SK-N-SH (cell line): ENCODE measurements around the gene RASAL2. TPM values are rescaled to one million over a fixed set of nuclear protein-coding genes. Genes with fewer than 3 reads are reported as not detected.

Source experiments
- CTCF ChIA-PET: fragments of 300-600, 350-600 bp; formaldehyde crosslinking; extraction: SDS; loops from one replicate; lab custom pipeline; 2021; lab: Yijun Ruan, JAX
- POLR2A ChIA-PET: fragments of 350-600 bp; sonication (Branson Sonifier 250); formaldehyde crosslinking; extraction: SDS; loops from one replicate; lab custom pipeline; 2020; ENCODE audit warnings: antibody characterized with exemption, inconsistent platforms; lab: Yijun Ruan, JAX
- DNase-seq: peaks from one replicate; pipeline ENCODE4 v3.0.0; 2012
- H2AFZ ChIP-seq: fragments of 200-600 bp; sonication (generic); 2 replicates; pipeline ENCODE4 v1.8.1; 2016; ENCODE audit warnings: antibody characterized with exemption, mild to moderate bottlenecking, low read depth
- H3F3A ChIP-seq: fragments of 200-600 bp; sonication (generic); replicated peaks from 2 replicates; pipeline ENCODE3; 2016; ENCODE audit warnings: antibody characterized with exemption, mild to moderate bottlenecking; ENCODE audit not compliant: insufficient read depth
- H3K27ac ChIP-seq, 2 experiments: fragments of 200-500 bp in 1 of 2; fragments of 200-600 bp in 1 of 2; sonication (Bioruptor generic) in 1 of 2; sonication (generic), shearing (Covaris generic) in 1 of 2; 2 replicates each; pipeline versions ENCODE4 v1.5.1 to v1.6.1; 2014 to 2016; ENCODE audit warnings: low read depth in 2 of 2, inconsistent platforms in 1 of 2, low read length in 1 of 2, mild to moderate bottlenecking in 1 of 2, mixed read lengths in 1 of 2
- H3K27me3 ChIP-seq: fragments of 200-600 bp; sonication (generic), shearing (Covaris generic); 2 replicates; pipeline ENCODE4 v1.6.1; 2016; ENCODE audit warnings: mixed run types; ENCODE audit not compliant: insufficient read depth
- H3K36me3 ChIP-seq, 2 experiments: fragments of 200-500 bp in 1 of 2; fragments of 200-600 bp in 1 of 2; sonication (Bioruptor generic) in 1 of 2; sonication (generic) in 1 of 2; replicated peaks in 1 of 2; 2 replicates each; pipeline versions ENCODE3 to v1.5.1; 2014 to 2016; ENCODE audit warnings: low read length in 1 of 2, mild to moderate bottlenecking in 1 of 2; ENCODE audit not compliant: insufficient read depth in 2 of 2, control insufficient read depth in 1 of 2
- H3K4me1 ChIP-seq, 2 experiments: fragments of 200-500 bp in 1 of 2; fragments of 200-600 bp in 1 of 2; sonication (Bioruptor generic) in 1 of 2; sonication (generic), shearing (Covaris generic) in 1 of 2; 2 replicates each; pipeline versions ENCODE4 v1.5.1 to v1.6.1; 2014 to 2016; ENCODE audit warnings: low read depth in 1 of 2, low read length in 1 of 2, mixed run types in 1 of 2; ENCODE audit not compliant: insufficient read depth in 2 of 2, control insufficient read depth in 1 of 2
- H3K4me2 ChIP-seq: fragments of 200-600 bp; sonication (generic), shearing (Covaris generic); 2 replicates; pipeline ENCODE4 v1.6.1; 2017; ENCODE audit warnings: mixed run types
- H3K4me3 ChIP-seq, 2 experiments: fragments of 200-500 bp in 1 of 2; fragments of 200-600 bp in 1 of 2; sonication (Bioruptor generic) in 1 of 2; sonication (generic), shearing (Covaris generic) in 1 of 2; 2 replicates each; pipeline versions ENCODE4 v1.5.1 to v1.8.1; 2014 to 2016; ENCODE audit warnings: low read depth in 2 of 2, inconsistent platforms in 1 of 2, low read length in 1 of 2, mild to moderate bottlenecking in 1 of 2, mixed read lengths in 1 of 2, moderate library complexity in 1 of 2
- H3K79me2 ChIP-seq: fragments of 200-600 bp; sonication (generic); 2 replicates; pipeline ENCODE4 v1.8.1; 2017; ENCODE audit warnings: mild to moderate bottlenecking; ENCODE audit not compliant: insufficient read depth
- H3K9ac ChIP-seq: fragments of 200-600 bp; sonication (generic); 2 replicates; pipeline ENCODE4 v1.6.1; 2017; ENCODE audit warnings: mixed run types
- H3K9me2 ChIP-seq: fragments of 200-600 bp; sonication (generic); 2 replicates; pipeline ENCODE4 v1.6.1; 2017; ENCODE audit warnings: mixed run types
- H3K9me3 ChIP-seq: fragments of 200-600 bp; sonication (generic); 2 replicates; pipeline ENCODE4 v1.6.1; 2017; ENCODE audit warnings: mixed run types, mild to moderate bottlenecking, moderate library complexity
- H4K20me1 ChIP-seq: fragments of 200-600 bp; sonication (generic); 2 replicates; pipeline ENCODE4 v1.6.1; 2017; ENCODE audit warnings: mild to moderate bottlenecking, mixed run types; ENCODE audit not compliant: insufficient read depth
- CHD2 ChIP-seq: fragments of 150-350 bp; IDR thresholded peaks from 2 replicates; pipeline ENCODE4 v1.6.1; 2018; ENCODE audit warnings: low read length; ENCODE audit not compliant: partially characterized antibody
- CTCF ChIP-seq: fragments of 200-600 bp; sonication (generic); IDR thresholded peaks from 2 replicates; pipeline ENCODE4 v1.6.1; 2017; ENCODE audit warnings: antibody characterized with exemption, mild to moderate bottlenecking, moderate library complexity
- ELF1 ChIP-seq: IDR thresholded peaks from 2 replicates; pipeline ENCODE4 v1.4.0; 2012
- EP300 ChIP-seq, 2 experiments: IDR thresholded peaks; 2 replicates each; pipeline versions ENCODE4 v1.4.0 to v1.6.1; 2012; ENCODE audit warnings: borderline replicate concordance in 1 of 2, low read depth in 1 of 2, low read length in 1 of 2
- FOXJ3 ChIP-seq: sonication (generic); formaldehyde crosslinking; IDR thresholded peaks from 2 replicates; pipeline ENCODE4 v1.5.1; 2020; ENCODE audit warnings: mild to moderate bottlenecking, missing genetic modification reagents
- GATA2 ChIP-seq: sonication (generic); formaldehyde crosslinking; IDR thresholded peaks from 2 replicates; pipeline ENCODE4 v1.5.0; 2020; ENCODE audit warnings: mild to moderate bottlenecking, missing genetic modification reagents
- MAX ChIP-seq: IDR thresholded peaks from 2 replicates; pipeline ENCODE4 v1.4.0; 2012; ENCODE audit warnings: low read depth
- NRF1 ChIP-seq: IDR thresholded peaks from 2 replicates; pipeline ENCODE4 v1.6.1; 2012; ENCODE audit warnings: low read depth, mild to moderate bottlenecking, low read length
- PBX3 ChIP-seq: IDR thresholded peaks from 2 replicates; pipeline ENCODE4; 2012
- RAD21 ChIP-seq: IDR thresholded peaks from 2 replicates; pipeline ENCODE4 v1.6.1; 2012; ENCODE audit warnings: mild to moderate bottlenecking, low read length
- RCOR1 ChIP-seq: fragments of 150-350 bp; IDR thresholded peaks from 2 replicates; pipeline ENCODE4 v1.6.1; 2017; ENCODE audit warnings: antibody characterized with exemption, low read length
- REST ChIP-seq: IDR thresholded peaks from 2 replicates; pipeline ENCODE4 v1.6.1; 2012; ENCODE audit warnings: mild to moderate bottlenecking, low read depth, low read length, moderate library complexity
- RXRA ChIP-seq: IDR thresholded peaks from 2 replicates; pipeline ENCODE4 v1.4.0; 2012; ENCODE audit warnings: low read depth, mild to moderate bottlenecking, borderline replicate concordance
- SIN3A ChIP-seq: IDR thresholded peaks from 2 replicates; pipeline ENCODE4 v1.6.1; 2012; ENCODE audit warnings: low read depth, mild to moderate bottlenecking, low read length, moderate library complexity, borderline replicate concordance
- SMC3 ChIP-seq: IDR thresholded peaks from 2 replicates; pipeline ENCODE4 v1.6.1; 2012; ENCODE audit warnings: low read depth, low read length, improper control_type of control experiment
- TAF1 ChIP-seq: IDR thresholded peaks from 2 replicates; pipeline ENCODE4 v1.6.1; 2012; ENCODE audit warnings: low read depth, mild to moderate bottlenecking, low read length, moderate library complexity, borderline replicate concordance
- TCF12 ChIP-seq: IDR thresholded peaks from 2 replicates; pipeline ENCODE4 v1.4.0; 2012
- TEAD4 ChIP-seq: IDR thresholded peaks from 2 replicates; pipeline ENCODE4 v1.4.0; 2012; ENCODE audit warnings: mild to moderate bottlenecking, borderline replicate concordance; ENCODE audit not compliant: insufficient read depth
- USF1 ChIP-seq: IDR thresholded peaks from 2 replicates; pipeline ENCODE4 v1.4.0; 2012; ENCODE audit warnings: low read depth, borderline replicate concordance
- WGBS: methylation state at CpG from one replicate; pipeline ENCODE4 v1.1.6; 2017; ENCODE audit warnings: low lambda C conversion rate; 5-methylcytosine and 5-hydroxymethylcytosine counted together
- polyA plus RNA-seq, 3 experiments: library from polyadenylated mRNA; depleted of rRNA; stranded (reverse); fragments of >200 nt; gene quantifications; 2 replicates each; pipeline ENCODE4 v1.2.3, GENCODE V29; 2012

The RASAL2 gene
- polyA plus RNA-seq, 1 of the 3 experiments (the other 2 are of a cell fraction), result 6.9 TPM

- no peak overlapping the region for H3K4me2 ChIP-seq
- peak; percentile 24 for DNase-seq
- H3K9ac ChIP-seq, result no peak overlapping the region
- 68% methylated on average over 3 of the region's 3 CpGs for WGBS
- no peaks in the 10 kb centered on the region for H3F3A ChIP-seq
- no peaks in the 10 kb centered on the region for H3K27me3 ChIP-seq
- no peaks in the 10 kb centered on the region for H3K9me2 ChIP-seq
- H4K20me1 ChIP-seq, result no peaks in the 10 kb centered on the region
- POLR2A ChIA-PET, result no interaction called here
- peaks cover 0 to 4% of the 10 kb centered on the region in 2 experiments; a peak in 1 of 4 replicates for H3K4me1 ChIP-seq
- H3K4me3 ChIP-seq, result no peak overlapping the region
- H3K9me3 ChIP-seq, result no peaks in the 10 kb centered on the region
- TF ChIP-seq REST, result no peak
- TF ChIP-seq EP300 (IDR thresholded peaks at IDR 0.05; ENCODE audit: borderline replicate concordance in 1 of 2, low read depth in 1 of 2, low read length in 1 of 2), result no peak
- no peak for TF ChIP-seq TAF1
- TF ChIP-seq RAD21, result peak; percentile 64
- no peak for TF ChIP-seq CHD2
- peak; percentile 30 for TF ChIP-seq SMC3
- TF ChIP-seq CTCF, result peak; percentile 75
- TF ChIP-seq ELF1, result no peak
- TF ChIP-seq FOXJ3 (CRISPR knock-in tag), result no peak
- no peak for TF ChIP-seq RCOR1
- no peak for TF ChIP-seq GATA2
- TF ChIP-seq TCF12, result no peak
- no peak for TF ChIP-seq SIN3A
- no peak for TF ChIP-seq USF1
- TF ChIP-seq RXRA, result no peak
- TF ChIP-seq PBX3, result no peak
- TF ChIP-seq NRF1, result no peak
- no peak for TF ChIP-seq TEAD4
- TF ChIP-seq MAX, result no peak
- peaks cover under 1% of the 10 kb centered on the region for H3K79me2 ChIP-seq
- H2AFZ ChIP-seq, result no peak overlapping the region
- H3K36me3 ChIP-seq, result peaks cover 11% of the 10 kb centered on the region in 2 experiments
- peak overlapping the region in 1 of 2 experiments; percentile 7; a peak in 1 of 4 replicates for H3K27ac ChIP-seq
- CTCF ChIA-PET, result interaction anchor here (0.6 to 2.8 kb wide), 7 partner anchors 10 to 337 kb away, joined by 3 to 14 read pairs (median 4); no protein-coding TSS in a partner anchor
Observed at GRCh38 chr1:178282949-178283367, 189.1 kb downstream of the RASAL2 start.
